Natural killer cell (primary cell): ENCODE data around the gene SLC12A1. TPM values are rescaled to one million over a fixed set of nuclear protein-coding genes. Genes with fewer than 3 reads are reported as not detected.

Source experiments
- ATAC-seq, 3 donors: fragments of 150-1000 bp in 2 of 3; fragments of 200-7000 bp in 1 of 3; cut with Tn5 transposase; 1 replicate in 1 of 3; 2 replicates in 2 of 3; pipeline ENCODE4 v1.10.0; 2021; ENCODE audit warnings: mild to moderate bottlenecking in 2 of 3, moderate library complexity in 2 of 3
- DNase-seq, 2 donors: peaks; one replicate each; pipeline versions ENCODE4 v3.0.0 to v3.0.0-alpha.2; 2013 to 2021; ENCODE audit warnings: mixed read lengths in 1 of 2
- H3K27ac ChIP-seq: one replicate; pipeline ENCODE4 v1.5.1; 2013; ENCODE audit warnings: mild to moderate bottlenecking, low read length
- H3K27me3 ChIP-seq: one replicate; pipeline ENCODE4 v1.6.1; 2013; ENCODE audit warnings: low read length; ENCODE audit not compliant: control insufficient read depth, insufficient read depth
- H3K36me3 ChIP-seq: one replicate; pipeline ENCODE4 v1.6.1; 2013; ENCODE audit warnings: low read length; ENCODE audit not compliant: control insufficient read depth, insufficient read depth
- H3K4me1 ChIP-seq: one replicate; pipeline ENCODE4 v1.6.1; 2013; ENCODE audit warnings: low read length; ENCODE audit not compliant: control insufficient read depth, insufficient read depth
- H3K4me3 ChIP-seq: one replicate; pipeline ENCODE4 v1.5.1; 2013; ENCODE audit warnings: low read length
- H3K9me3 ChIP-seq: one replicate; pipeline ENCODE4 v1.6.1; 2013; ENCODE audit warnings: low read length; ENCODE audit not compliant: control insufficient read depth, insufficient read depth
- H3K27ac Mint-ChIP-seq, 2 donors: one replicate each; pipeline ENCODE4 v1.8.0; 2022; ENCODE audit warnings: mild to moderate bottlenecking in 2 of 2, mixed read lengths in 2 of 2, moderate library complexity in 1 of 2
- H3K27me3 Mint-ChIP-seq, 2 donors: one replicate each; pipeline ENCODE4 v1.8.0; 2022; ENCODE audit warnings: low read depth in 2 of 2, mixed read lengths in 2 of 2
- H3K36me3 Mint-ChIP-seq: one replicate; pipeline ENCODE4 v1.8.0; 2022; ENCODE audit warnings: mixed read lengths
- H3K4me1 Mint-ChIP-seq, 2 donors: one replicate each; pipeline ENCODE4 v1.8.0; 2022; ENCODE audit warnings: mixed read lengths in 2 of 2
- H3K4me3 Mint-ChIP-seq: one replicate; pipeline ENCODE4 v1.8.0; 2022; ENCODE audit warnings: mild to moderate bottlenecking, moderate library complexity, mixed read lengths
- H3K9me3 Mint-ChIP-seq, 2 donors: one replicate each; pipeline ENCODE4 v1.8.0; 2022; ENCODE audit warnings: mixed read lengths in 2 of 2
- WGBS: methylation state at CpG from one replicate; pipeline ENCODE4 v1.1.7; 2013; ENCODE audit warnings: missing lambda C conversion rate; ENCODE audit not compliant: insufficient coverage; 5-methylcytosine and 5-hydroxymethylcytosine counted together
- intact Hi-C: fragments of 100-400 bp; cut with micrococcal nuclease; formaldehyde crosslinking; loops from one replicate; pipeline ENCODE4 v1.14.2; 2022
- total RNA-seq, 4 donors: library from RNA; stranded (reverse); fragments of 120-200 nt in 1 of 4; gene quantifications; one replicate each; pipeline versions ENCODE4 v1.2.3 to v1.2.4, GENCODE V29; 2013 to 2022
- TF ChIP-seq, protein P1 (sequence below): fragments of 200-600 bp; IDR thresholded peaks from one replicate; pipeline ENCODE4 v1.8.0; 2022; ENCODE audit warnings: antibody characterized with exemption

The SLC12A1 gene
- total RNA-seq, 3 donors from 2014 or later (not counting 1 experiment from before 2014, with no cell fraction given), result not detected

GRCh38 chr15:48278666-48279065, 72.6 kb downstream of the SLC12A1 start:
- intact Hi-C loops, result no loop called here
- ATAC-seq (no peak), DNase-seq (no peak)
- no peak overlapping the region for H3K4me3 Mint-ChIP-seq
- no peaks in the 10 kb centered on the region for H3K4me1 Mint-ChIP-seq
- H3K9me3 Mint-ChIP-seq, result no peaks in the 10 kb centered on the region
- H3K27me3 ChIP-seq, result no peaks in the 10 kb centered on the region
- H3K27ac ChIP-seq, result no peak overlapping the region
- no peaks in the 10 kb centered on the region for H3K36me3 ChIP-seq
- H3K27ac Mint-ChIP-seq, result no peak overlapping the region
- H3K27me3 Mint-ChIP-seq, result peaks cover 0 to 4% of the 10 kb centered on the region in 2 donors
- H3K9me3 ChIP-seq, result no peaks in the 10 kb centered on the region
- H3K4me3 ChIP-seq, result no peak overlapping the region
- TF ChIP-seq, protein P1, sequence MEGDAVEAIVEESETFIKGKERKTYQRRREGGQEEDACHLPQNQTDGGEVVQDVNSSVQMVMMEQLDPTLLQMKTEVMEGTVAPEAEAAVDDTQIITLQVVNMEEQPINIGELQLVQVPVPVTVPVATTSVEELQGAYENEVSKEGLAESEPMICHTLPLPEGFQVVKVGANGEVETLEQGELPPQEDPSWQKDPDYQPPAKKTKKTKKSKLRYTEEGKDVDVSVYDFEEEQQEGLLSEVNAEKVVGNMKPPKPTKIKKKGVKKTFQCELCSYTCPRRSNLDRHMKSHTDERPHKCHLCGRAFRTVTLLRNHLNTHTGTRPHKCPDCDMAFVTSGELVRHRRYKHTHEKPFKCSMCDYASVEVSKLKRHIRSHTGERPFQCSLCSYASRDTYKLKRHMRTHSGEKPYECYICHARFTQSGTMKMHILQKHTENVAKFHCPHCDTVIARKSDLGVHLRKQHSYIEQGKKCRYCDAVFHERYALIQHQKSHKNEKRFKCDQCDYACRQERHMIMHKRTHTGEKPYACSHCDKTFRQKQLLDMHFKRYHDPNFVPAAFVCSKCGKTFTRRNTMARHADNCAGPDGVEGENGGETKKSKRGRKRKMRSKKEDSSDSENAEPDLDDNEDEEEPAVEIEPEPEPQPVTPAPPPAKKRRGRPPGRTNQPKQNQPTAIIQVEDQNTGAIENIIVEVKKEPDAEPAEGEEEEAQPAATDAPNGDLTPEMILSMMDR, result no peak
- no peaks in the 10 kb centered on the region for H3K4me1 ChIP-seq
- H3K36me3 Mint-ChIP-seq, result no peaks in the 10 kb centered on the region

GRCh38 chr15:48279608-48280007, 73.5 kb downstream of the SLC12A1 start:
- WGBS, result 77% methylated on average over 1 of the region's 1 CpG
- DNase-seq (no peak), ATAC-seq (no peak)
- Mint-ChIP-seq H3K27me3 (peaks cover 2 to 4% of the 10 kb centered on the region in 2 donors), H3K4me1 (no peaks in the 10 kb centered on the region), H3K4me3 (no peak overlapping the region), H3K9me3 (no peaks in the 10 kb centered on the region), H3K36me3 (no peaks in the 10 kb centered on the region), H3K27ac (no peak overlapping the region)
- intact Hi-C loops, result no loop called here
- no peaks in the 10 kb centered on the region for H3K36me3 ChIP-seq
- no peaks in the 10 kb centered on the region for H3K4me1 ChIP-seq
- no peaks in the 10 kb centered on the region for H3K9me3 ChIP-seq
- no peak overlapping the region for H3K27ac ChIP-seq
- no peaks in the 10 kb centered on the region for H3K27me3 ChIP-seq
- TF ChIP-seq, protein P1, result no peak
- H3K4me3 ChIP-seq, result no peak overlapping the region

- Mint-ChIP-seq H3K4me1 (peaks cover 0 to 6% of the 10 kb centered on the region in 2 donors), H3K36me3 (no peaks in the 10 kb centered on the region), H3K27ac (no peak overlapping the region), H3K9me3 (no peaks in the 10 kb centered on the region), H3K4me3 (no peak overlapping the region), H3K27me3 (peaks cover 4 to 14% of the 10 kb centered on the region in 2 donors)
- DNase-seq, result no peak
- no peak for ATAC-seq
- TF ChIP-seq, protein P1, result no peak
- H3K4me3 ChIP-seq, result no peak overlapping the region
- H3K4me1 ChIP-seq, result no peaks in the 10 kb centered on the region
- H3K27ac ChIP-seq, result no peak overlapping the region
- WGBS, result 87% methylated on average over 4 of the region's 4 CpGs
- H3K36me3 ChIP-seq, result no peaks in the 10 kb centered on the region
- intact Hi-C loops, result no loop called here
- H3K27me3 ChIP-seq, result no peaks in the 10 kb centered on the region
- H3K9me3 ChIP-seq, result no peaks in the 10 kb centered on the region
Measured at GRCh38 chr15:48281674-48282073, 75.6 kb downstream of the SLC12A1 start.

- ATAC-seq, result no peak
- 86% methylated on average over 4 of the region's 4 CpGs for WGBS
- no peak overlapping the region for H3K27ac Mint-ChIP-seq
- no peak for DNase-seq
- no peak overlapping the region for H3K27ac ChIP-seq
- no peak overlapping the region for H3K4me3 Mint-ChIP-seq
- H3K27me3 ChIP-seq, result no peaks in the 10 kb centered on the region
- intact Hi-C loops, result no loop called here
- no peaks in the 10 kb centered on the region for H3K4me1 ChIP-seq
- no peaks in the 10 kb centered on the region for H3K9me3 ChIP-seq
- H3K4me1 Mint-ChIP-seq, result peaks cover 0 to 6% of the 10 kb centered on the region in 2 donors
- no peaks in the 10 kb centered on the region for H3K36me3 Mint-ChIP-seq
- H3K9me3 Mint-ChIP-seq, result no peaks in the 10 kb centered on the region
- peaks cover 4 to 14% of the 10 kb centered on the region in 2 donors for H3K27me3 Mint-ChIP-seq
- TF ChIP-seq, protein P1, result no peak
- no peaks in the 10 kb centered on the region for H3K36me3 ChIP-seq
- H3K4me3 ChIP-seq, result no peak overlapping the region
Measured at GRCh38 chr15:48282216-48282615, 76.1 kb downstream of the SLC12A1 start.
